ENCODE data around the gene CD2. TPM values are rescaled to one million over a fixed set of nuclear protein-coding genes. Genes with fewer than 3 reads are reported as not detected.

Gene CD2
- polyA plus RNA-seq, 3 donors, result 0.89 to 3.6 (median 2.1) TPM

- Histone ChIP-seq H3K4me1 (ENCODE audit: control insufficient read depth in 1 of 2, insufficient read depth in 2 of 2, low read length in 2 of 2) (peaks cover 23 to 29% of the 10 kb centered on the region in 2 donors), H3K4me2 (replicated peaks; ENCODE audit: extremely low read depth, low read length, poor library complexity, severe bottlenecking) (no peak overlapping the region), H3K36me3 (replicated peaks in 1 of 2; ENCODE audit: control insufficient read depth in 1 of 2, insufficient read depth in 2 of 2, low read length in 2 of 2) (peaks cover 0 to 7% of the 10 kb centered on the region in 2 donors), H3K9me3 (replicated peaks in 1 of 2; ENCODE audit: control insufficient read depth in 1 of 2, insufficient read depth in 1 of 2, low read length in 2 of 2) (no peaks in the 10 kb centered on the region), H3K27ac (ENCODE audit: low read depth in 1 of 2, low read length in 2 of 2) (no peak overlapping the region), H3K27me3 (ENCODE audit: control insufficient read depth in 2 of 2, insufficient read depth in 2 of 2, low read length in 2 of 2) (no peaks in the 10 kb centered on the region), H2AFZ (ENCODE audit: insufficient read depth, low read depth, low read length, poor library complexity, severe bottlenecking) (no peak overlapping the region), H3K79me2 (ENCODE audit: insufficient read depth, low read length) (no peaks in the 10 kb centered on the region), H3K9ac (ENCODE audit: insufficient read depth, low read length, poor library complexity, severe bottlenecking) (no peak overlapping the region), H4K20me1 (ENCODE audit: insufficient read depth, low read length) (no peaks in the 10 kb centered on the region), H3K4me3 (replicated peaks in 1 of 3; ENCODE audit: low read depth in 2 of 3, low read length in 3 of 3) (no peak overlapping the region)
- peaks cover 51% of the 10 kb centered on the region for H3K4me1 Mint-ChIP-seq
- no peak for TF ChIP-seq CTCF (IDR thresholded peaks at IDR 0.05)
- peaks cover 27 to 33% of the 10 kb centered on the region in 2 donors for H3K36me3 Mint-ChIP-seq
- intact Hi-C loops (cut with micrococcal nuclease), result loop anchor here in 1 of 2 donors (10.0 kb wide), 1 partner anchor 50 kb away; no protein-coding TSS in a partner anchor
- no peak overlapping the region for H3K4me3 Mint-ChIP-seq
- H3K9me3 Mint-ChIP-seq, result peaks cover 0 to 8% (median 5%) of the 10 kb centered on the region in 7 donors
- 95% methylated on average over 2 of the region's 5 CpGs for WGBS (ENCODE audit: insufficient coverage)
- no peak overlapping the region for H3K27ac Mint-ChIP-seq
- H3K27me3 Mint-ChIP-seq (ENCODE audit: low read depth in 3 of 3), result peaks cover 0 to 4% (median 1%) of the 10 kb centered on the region in 3 donors
- no peak for DNase-seq
Observed at GRCh38 chr1:116764466-116764898, 10.3 kb downstream of the CD2 start.

DNA sequence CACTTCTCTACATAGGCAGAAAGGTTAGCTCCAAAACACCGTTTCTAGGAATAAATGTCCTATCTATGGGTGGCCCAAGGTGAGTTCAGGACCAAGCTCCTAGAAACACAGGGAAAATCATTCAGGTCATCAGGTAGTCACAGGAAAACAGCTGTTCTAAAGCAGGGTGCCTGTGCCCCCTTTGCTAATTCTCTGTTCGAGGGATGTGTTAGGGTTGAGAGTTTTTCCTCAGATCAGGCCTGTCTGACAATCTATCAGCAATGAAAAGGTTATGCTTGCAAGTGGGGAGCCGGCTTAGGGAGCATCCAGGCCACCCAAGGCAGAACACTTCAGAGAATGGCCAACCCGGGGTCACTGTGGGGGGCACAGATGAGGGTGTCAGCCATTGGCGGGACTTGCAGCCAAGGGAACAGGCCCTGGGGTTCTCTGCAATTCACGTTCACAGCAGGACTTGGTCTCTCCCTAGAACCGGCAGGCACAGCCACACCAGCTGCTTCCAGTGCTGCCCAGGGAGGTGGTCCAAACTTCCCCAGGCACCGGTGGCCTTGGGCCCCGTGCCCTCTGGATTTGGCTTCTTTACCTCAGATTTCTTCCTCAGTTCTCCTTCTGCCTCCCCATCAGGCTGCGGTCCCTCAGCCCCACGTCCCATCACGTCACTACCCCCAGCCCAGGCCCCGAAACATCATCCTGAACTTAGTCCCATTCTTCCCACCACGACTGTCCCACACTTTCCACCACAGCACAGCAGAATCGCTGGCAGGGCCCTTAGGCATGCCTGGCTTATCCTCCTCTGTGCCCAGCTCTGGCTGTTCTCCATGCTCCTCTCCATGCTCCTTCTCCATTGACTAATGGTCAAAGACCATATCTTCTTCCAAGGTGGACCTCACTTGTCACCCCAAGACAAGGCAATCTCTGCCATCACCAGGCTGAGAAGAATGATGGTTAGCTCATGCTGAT lies 11.0 kb downstream of the CD2 start:
- DNase-seq, result no peak
- H3K36me3 Mint-ChIP-seq, result peaks cover 27 to 32% of the 10 kb centered on the region in 2 donors
- WGBS (ENCODE audit: insufficient coverage), result 96% methylated on average over 15 of the region's 15 CpGs
- intact Hi-C loops (cut with micrococcal nuclease), result loop anchor here in 1 of 2 donors (10.0 kb wide), 1 partner anchor 50 kb away; no protein-coding TSS in a partner anchor
- Histone ChIP-seq H3K27me3 (ENCODE audit: control insufficient read depth in 2 of 2, insufficient read depth in 2 of 2, low read length in 2 of 2) (no peaks in the 10 kb centered on the region), H3K9ac (ENCODE audit: insufficient read depth, low read length, poor library complexity, severe bottlenecking) (no peak overlapping the region), H3K4me1 (ENCODE audit: control insufficient read depth in 1 of 2, insufficient read depth in 2 of 2, low read length in 2 of 2) (peaks cover 30 to 36% of the 10 kb centered on the region in 2 donors), H3K79me2 (ENCODE audit: insufficient read depth, low read length) (no peaks in the 10 kb centered on the region), H3K4me2 (replicated peaks; ENCODE audit: extremely low read depth, low read length, poor library complexity, severe bottlenecking) (no peak overlapping the region), H2AFZ (ENCODE audit: insufficient read depth, low read depth, low read length, poor library complexity, severe bottlenecking) (no peak overlapping the region), H3K4me3 (replicated peaks in 1 of 3; ENCODE audit: low read depth in 2 of 3, low read length in 3 of 3) (no peak overlapping the region), H3K27ac (ENCODE audit: low read depth in 1 of 2, low read length in 2 of 2) (no peak overlapping the region), H3K36me3 (replicated peaks in 1 of 2; ENCODE audit: control insufficient read depth in 1 of 2, insufficient read depth in 2 of 2, low read length in 2 of 2) (peaks cover 0 to 7% of the 10 kb centered on the region in 2 donors), H3K9me3 (replicated peaks in 1 of 2; ENCODE audit: control insufficient read depth in 1 of 2, insufficient read depth in 1 of 2, low read length in 2 of 2) (no peaks in the 10 kb centered on the region), H4K20me1 (ENCODE audit: insufficient read depth, low read length) (no peaks in the 10 kb centered on the region)
- peaks cover 58% of the 10 kb centered on the region for H3K4me1 Mint-ChIP-seq
- H3K9me3 Mint-ChIP-seq, result peaks cover 0 to 8% (median 5%) of the 10 kb centered on the region in 7 donors
- peak overlapping the region in 4 of 7 donors; percentile 17 to 49 (median 38) for H3K27ac Mint-ChIP-seq
- H3K4me3 Mint-ChIP-seq, result no peak overlapping the region
- peaks cover 1 to 4% (median 1%) of the 10 kb centered on the region in 3 donors for H3K27me3 Mint-ChIP-seq (ENCODE audit: low read depth in 3 of 3)
- TF ChIP-seq CTCF (IDR thresholded peaks at IDR 0.05), result no peak
